NCI-H1417 treated with DMSO at 0.1 percent for 48 hours (cell line): Measurements from ENCODE around the gene LGALS9C.
"Not testable (repeated sequence)": the region's sequence is repeated elsewhere in the genome, so short reads cannot be mapped to it uniquely, and the experiment has no call there.

Experiments used
- DNase-seq: peaks from one replicate; lab custom pipeline; 2025; lab: John Stamatoyannopoulos, UW

Gene LGALS9C

DNA sequence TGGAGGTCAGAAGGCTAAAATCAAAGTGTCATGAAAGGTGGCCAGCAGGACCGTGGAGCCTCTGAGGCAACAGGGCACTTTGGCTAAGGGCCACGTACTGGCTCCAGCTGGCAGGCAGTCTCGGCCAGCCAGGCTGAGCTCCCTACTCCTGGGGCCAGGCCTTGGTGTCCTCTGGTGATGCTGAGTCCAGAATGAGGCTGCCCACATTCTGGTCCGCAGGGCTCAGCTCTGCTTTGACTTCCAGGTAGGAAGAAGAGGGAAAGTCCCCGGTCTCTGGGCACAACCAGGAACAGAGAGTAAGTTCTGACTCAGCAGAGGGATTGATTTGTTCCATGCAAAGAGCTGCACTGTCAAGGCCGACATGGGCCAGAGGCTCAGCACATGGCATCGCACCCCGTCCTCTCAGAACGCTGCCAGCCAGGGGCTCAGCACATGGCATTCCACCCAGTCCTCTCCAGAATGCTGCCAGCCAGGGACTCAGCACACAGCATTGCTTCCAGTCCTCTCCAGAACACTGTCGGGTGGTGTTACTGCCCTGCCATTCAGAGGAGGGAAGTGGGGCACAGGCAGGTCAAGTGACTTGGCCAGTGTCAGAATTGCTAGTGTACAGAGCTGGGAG, 2.5 kb downstream of the LGALS9C start:
- not testable (repeated sequence) for DNase-seq

DNA sequence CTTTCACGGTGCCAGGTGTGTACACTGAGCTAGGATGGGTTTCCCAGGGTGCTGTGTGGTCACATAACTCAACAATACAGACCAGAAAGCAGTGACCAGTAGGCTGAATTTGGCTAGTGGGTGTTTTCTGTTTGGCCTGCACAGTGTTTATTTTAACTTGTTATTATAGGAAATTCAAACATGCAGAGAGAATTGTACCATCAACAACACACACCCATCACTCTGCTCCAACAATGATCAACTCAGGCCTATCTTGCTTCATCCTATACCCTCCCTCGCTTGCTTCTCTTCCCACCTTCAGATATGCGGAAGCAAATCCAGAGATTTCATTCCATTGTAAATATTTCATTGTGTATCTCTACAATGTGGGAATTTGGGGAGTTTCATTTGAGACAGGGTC, 5.2 kb downstream of the LGALS9C start:
- not testable (repeated sequence) for DNase-seq

DNA sequence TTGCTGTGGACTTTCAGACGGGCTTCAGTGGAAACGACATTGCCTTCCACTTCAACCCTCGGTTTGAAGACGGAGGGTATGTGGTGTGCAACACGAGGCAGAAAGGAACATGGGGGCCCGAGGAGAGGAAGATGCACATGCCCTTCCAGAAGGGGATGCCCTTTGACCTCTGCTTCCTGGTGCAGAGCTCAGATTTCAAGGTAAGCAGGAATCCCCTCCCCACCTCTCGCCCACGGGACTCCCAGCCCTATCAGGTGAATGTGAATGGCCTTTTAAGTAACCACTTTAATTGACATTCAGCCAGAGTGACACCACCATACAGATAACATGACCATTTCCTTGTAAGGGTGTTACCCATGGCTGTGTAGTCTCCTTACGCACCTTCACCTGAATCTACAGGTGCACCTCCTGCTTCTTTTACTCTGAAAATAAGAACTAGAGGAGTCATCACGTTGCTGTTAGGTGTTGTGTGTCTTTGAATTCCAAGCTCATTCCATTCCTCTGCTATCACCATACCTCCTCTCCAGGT, 9.4 kb downstream of the LGALS9C start:
- DNase-seq: not testable (repeated sequence)

DNA sequence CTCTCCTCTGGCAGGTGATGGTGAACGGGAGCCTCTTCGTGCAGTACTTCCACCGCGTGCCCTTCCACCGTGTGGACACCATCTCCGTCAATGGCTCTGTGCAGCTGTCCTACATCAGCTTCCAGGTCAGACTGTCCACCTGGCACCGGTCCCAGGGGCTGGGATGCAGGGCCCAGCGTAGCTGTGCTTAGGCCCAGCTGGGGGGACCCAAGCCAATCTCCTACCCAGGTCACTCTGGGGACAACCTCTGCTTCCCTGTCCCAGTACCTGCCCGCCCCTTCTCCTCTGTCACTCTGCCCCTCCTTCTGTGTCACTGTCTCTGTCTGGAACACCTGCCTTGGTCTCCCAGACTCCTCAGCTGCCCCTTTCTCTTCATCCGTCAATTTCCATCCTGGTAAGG, 11.0 kb downstream of the LGALS9C start:
- not testable (repeated sequence) for DNase-seq

DNA sequence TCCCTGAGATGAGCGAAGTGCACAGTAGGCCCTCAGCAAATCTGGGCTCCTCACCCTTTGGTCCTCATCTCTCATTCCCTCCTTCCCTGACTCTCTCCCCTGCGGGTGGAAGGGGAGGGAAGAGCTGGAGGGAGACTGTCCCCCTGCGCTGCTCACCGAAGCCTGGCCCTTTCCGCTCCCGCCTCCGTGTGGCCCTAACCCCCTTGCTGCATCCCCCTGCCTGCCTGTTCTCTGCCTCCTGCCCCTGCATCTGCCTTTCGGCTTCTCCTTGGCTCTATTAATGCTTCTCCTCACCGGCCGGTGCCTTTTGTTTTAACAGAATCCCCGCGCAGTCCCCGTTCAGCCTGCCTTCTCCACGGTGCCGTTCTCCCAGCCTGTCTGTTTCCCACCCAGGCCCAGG, 12.0 kb downstream of the LGALS9C start:
- DNase-seq: not testable (repeated sequence)

DNA sequence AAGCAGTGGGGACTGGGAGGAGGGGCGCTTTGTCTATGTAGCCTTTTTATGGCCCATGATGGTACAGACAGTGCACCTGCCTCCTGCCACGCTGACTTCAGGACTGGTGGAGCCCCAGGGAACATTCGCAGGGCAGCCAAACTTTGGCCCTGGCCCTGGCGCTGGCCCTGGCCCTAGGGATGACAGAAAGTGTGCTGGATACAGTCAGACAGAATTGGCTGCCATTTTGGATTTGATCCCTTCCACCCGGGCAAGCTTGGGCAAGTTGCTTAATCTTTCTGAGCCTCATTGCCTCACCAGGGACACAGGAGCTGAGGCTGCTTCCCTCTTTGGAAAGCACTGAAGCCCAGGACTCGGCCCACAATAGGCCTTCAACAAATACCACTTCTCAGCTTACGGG, 13.4 kb downstream of the LGALS9C start:
- DNase-seq: not testable (repeated sequence)

DNA sequence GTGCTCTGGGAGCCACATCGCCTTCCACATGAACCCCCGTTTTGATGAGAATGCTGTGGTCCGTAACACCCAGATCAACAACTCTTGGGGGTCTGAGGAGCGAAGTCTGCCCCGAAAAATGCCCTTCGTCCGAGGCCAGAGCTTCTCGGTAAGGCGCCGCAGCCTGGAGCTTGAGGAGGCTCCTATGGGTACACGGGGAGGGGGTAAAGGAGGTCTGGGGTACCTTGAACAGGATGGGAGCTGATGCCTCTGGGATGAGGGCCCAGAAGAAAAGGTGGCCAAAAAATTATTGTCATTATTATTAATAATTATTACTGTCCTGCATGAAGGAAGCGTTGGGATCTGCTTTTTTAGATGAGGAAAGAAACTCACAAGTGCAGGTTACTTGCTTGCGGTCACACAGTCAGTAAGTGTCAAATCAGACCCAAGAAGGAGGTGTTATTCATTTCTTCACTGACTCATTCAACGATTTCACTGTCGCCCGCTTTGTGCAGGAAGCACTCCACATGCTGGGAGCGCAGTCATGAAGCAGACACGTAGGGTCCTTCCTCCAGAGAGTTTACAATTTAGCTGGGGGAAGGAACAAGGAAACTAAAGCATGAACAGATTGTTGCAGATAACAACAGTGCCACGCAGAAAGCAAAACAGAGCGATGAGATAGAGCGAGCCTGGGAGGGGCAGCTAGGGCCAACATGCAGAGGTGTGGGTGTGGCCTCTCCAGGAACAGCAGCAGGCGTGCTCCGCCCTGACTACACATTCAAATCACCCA, 16.3 kb downstream of the LGALS9C start:
- not testable (repeated sequence) for DNase-seq

DNA sequence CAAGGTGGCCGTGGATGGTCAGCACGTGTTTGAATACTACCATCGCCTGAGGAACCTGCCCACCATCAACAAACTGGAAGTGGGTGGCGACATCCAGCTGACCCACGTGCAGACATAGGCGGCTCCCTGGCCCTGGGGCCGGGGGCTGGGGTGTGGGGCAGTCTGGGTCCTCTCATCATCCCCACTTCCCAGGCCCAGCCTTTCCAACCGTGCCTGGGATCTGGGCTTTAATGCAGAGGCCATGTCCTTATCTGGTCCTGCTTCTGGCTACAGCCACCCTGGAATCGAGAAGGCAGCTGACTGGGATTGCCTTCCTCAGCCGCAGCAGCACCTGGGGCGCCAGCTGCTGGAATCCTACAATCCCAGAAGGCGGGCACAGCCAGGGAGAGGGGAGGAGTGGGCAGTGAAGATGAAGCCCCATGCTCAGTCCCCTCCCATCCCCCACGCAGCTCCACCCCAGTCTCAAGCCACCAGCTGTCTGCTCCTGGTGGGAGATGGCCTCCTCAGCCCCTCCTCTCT, 17.7 kb downstream of the LGALS9C start:
- not testable (repeated sequence) for DNase-seq

DNA sequence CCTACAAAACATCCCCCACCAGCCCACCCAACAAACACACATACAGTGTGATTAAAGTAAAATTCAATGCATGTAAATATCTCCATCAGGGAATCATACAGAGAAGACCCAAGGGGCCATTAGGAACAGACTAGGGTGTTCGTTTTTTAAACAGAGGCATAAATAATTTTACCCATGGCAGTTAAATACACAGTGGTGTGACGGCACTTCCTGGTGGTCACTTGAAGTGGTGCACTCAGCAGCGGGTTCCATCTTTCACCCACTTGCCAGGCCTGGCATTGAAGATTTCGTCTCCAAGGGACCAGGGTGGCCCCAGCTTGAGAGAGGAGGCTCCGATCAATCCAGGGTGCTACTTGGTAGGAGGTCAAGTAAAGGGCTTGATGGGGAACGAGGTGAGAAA, 20.5 kb downstream of the LGALS9C start:
- not testable (repeated sequence) for DNase-seq

DNA sequence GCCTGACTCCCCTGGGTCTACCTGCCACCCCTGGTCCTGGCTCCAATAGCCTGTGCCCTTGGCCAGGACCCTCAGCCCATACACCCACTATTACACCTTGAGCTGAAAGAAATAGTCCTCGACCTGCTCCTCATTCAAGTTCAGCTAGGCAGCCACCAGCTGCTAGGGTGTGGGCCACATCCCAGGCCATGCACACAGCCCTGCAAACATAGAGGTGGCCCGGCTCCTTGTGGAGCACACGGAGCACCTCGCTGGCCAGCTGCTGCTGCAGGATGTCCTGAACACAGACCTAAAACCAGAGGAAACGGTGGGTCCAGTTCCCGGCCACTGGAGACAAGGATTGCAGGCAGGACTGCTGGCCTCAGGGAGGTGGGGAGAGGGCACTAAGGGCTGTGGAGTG, 22.5 kb downstream of the LGALS9C start:
- not testable (repeated sequence) for DNase-seq

DNA sequence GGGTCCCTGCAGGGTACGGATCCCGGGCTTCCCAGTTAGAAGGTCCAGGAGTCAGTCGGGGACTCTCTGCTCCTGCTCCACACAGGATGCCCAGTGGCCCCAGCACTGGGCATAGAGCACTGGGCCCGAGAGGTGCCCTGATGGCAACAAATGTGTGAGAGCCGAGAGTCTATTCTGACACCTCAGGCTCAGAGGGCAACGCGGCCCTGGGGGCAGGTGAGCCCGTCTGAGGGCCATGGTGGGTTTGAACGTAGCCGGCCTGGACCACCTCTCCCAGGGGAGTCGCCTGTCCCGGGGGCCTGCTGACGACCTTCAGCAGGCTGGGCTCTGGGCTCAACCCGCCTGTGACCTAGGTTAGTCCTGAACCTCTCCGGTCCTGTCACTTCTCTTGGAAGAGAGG, 23.2 kb downstream of the LGALS9C start:
- not testable (repeated sequence) for DNase-seq

DNA sequence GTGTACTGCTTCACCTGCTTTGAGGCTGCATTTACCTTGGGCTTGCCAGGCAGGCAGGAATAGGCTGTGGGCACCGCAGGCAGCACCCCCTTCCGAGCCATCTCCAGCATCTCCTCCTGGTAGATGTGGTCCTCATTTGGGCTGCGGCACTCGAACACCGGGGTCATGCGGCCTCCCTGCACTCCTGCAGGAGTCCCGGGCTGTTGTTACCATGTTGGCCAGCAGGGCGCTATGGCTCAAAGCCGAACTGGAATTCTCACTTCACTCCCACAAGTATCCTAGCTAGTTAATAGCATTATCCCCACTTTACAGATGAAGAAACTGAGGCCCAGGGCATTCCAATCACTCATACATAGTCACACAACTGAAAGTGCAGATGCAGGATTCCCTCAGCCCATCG, 23.7 kb downstream of the LGALS9C start:
- not testable (repeated sequence) for DNase-seq

DNA sequence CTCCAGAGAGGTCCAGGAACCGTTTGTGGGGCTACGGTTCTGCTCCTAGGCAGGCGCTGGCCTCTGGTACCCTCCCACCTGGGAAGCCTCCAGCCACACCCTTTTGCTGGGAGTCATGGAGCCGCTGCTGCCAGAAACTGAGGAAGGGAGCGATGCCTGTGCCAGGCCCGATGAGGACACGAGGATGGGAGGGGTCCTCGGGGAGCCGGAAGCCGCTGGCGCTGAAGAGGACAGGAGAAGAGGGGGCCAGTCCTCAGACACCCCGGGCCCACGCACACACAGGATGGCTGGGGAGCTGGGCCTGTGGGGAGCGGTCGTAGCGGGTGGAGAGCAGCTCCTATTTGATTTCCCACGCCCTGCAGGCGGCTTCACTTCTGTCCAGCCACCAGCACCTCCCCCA, 24.2 kb downstream of the LGALS9C start:
- not testable (repeated sequence) for DNase-seq

DNA sequence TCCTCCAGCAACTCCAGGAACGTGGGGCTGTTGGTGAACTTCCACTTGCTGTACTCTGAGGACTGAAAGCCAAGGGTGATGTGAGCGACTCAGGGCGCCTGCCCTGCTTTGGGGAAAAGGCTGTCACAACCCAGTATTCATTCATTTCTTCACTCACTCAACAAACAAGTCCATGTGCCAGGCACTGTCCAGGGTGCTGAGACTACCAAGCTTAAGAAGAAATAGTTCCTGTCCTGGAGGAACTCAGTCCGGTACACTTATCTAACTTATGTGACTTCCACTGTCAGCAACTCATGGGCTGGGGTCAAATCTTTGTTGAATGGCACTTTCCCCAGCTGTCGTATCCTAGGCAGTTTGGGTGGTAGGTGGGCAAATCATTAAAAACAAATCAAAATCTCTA, 26.6 kb downstream of the LGALS9C start:
- not testable (repeated sequence) for DNase-seq

DNA sequence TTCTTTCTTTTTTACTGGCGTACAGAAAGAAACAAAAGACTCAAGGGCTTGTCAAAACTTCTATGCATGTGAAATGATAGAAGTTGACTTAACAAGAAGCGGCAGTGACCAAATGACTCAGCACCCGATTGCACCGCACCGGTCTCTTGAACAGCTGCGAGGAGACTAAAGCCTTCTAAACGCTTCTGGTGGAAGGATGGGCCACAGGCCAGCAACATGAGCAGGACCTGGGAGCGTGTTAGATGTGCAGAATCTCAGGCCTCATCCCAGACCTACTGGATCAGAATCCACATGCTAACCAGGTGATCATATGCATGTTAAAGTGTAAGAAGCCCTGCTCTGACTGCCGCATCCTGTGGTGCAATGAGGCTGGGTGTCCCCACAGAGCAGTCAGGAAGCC, 31.1 kb downstream of the LGALS9C start:
- not testable (repeated sequence) for DNase-seq

DNA sequence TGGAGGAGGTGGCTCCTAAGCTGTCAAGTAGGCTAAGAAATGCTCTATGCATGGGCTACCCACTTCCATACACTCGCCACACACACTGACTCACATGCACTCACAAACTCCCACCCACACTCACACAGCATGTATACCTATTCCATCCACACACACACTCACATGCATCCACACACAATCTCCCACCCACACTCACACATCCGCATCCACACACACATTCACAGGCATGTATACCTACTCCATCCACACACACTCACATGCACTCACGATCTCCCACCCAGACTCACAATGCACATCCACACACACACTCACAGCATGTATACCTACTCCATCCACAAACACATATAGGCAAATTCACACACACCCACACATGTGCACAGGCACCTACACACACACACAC, 32.1 kb downstream of the LGALS9C start:
- DNase-seq: not testable (repeated sequence)

DNA sequence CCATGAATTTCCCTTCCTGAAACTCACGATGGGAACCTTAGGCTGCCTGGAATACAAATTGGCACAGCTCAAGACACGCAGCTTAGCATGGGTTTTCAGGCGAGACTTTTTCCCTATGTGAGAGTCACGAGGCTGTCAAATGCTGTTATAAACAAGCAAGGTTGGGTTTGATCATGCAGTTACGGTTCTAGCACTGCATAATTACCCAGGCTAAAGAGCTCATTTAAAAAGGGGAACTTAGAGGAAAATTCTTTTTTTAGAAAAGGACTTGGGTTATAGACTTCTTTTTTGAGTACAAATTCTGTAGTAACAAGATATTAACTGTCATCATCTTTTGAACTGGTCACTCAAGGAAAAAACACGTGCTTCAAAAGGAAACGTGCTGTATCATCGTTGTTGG, 44.5 kb downstream of the LGALS9C start:
- not testable (repeated sequence) for DNase-seq

DNA sequence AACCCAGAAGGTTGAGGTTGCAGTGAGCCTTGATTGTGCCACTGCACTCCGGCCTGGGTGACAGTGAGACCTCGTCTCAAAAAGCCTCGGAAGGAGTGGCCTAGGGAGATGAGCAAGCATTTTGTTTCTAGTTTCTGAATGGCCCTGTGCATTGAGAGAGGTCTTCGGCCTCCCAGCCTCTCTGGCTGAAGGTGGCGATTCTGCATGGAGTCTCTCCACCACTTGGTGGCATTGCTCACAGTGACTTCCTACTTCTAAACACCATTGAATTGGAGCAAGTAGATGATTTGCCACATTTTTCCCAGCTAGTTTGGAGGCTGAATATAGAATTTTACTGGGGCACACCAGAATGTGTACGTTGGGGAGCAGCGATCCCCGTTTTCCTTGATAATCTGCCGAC, 48.4 kb downstream of the LGALS9C start:
- DNase-seq: not testable (repeated sequence)

DNA sequence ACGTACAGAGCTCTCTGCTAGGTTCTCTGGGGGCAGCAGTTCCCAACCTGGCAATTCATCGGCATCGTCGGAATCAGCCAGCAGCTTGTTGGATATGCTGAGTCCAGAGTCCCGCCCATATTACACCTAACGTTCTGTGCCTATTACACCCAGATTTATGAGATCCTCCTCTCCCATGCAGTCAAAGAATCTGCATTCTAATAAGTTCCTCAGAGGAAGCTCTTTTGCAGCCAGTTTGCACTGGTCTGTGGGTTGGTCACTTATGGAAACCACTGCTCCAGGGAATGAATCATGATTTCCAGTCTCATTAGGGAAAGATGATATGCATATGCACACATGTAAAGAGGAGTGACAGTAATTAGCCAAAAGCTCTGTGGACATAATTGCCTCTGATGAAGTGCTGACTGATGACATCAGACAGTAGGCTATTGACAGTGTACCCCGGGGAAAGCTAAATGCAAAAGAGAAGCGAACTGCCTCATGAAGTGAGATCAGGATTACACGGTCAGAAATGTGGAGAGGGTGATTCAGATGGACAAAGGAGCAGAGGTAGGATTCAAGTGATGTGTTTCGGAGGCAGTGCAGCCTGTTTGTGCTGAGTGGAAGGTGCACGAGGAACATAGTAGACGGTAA, 49.7 kb downstream of the LGALS9C start:
- DNase-seq: not testable (repeated sequence)

DNA sequence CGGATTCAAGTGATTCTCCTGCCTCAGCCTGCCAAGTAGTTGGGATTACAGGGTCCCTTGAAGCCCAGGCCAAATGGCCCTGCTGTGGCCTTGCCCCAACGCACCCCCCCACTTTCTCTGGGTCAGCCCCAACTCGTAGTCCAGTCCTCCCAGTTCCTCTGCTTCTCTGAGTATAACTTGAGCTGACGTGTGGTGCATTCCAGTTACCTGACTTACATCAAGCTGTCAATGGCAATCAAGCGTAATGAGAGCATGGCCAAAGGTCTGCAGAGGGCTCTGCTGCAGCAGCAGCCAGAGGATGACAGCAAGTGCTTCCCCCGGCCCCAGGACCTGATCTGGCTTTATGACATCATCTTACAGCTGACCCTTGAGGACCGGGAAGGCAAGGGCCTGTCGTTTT, 50.8 kb downstream of the LGALS9C start:
- DNase-seq: not testable (repeated sequence)

DNA sequence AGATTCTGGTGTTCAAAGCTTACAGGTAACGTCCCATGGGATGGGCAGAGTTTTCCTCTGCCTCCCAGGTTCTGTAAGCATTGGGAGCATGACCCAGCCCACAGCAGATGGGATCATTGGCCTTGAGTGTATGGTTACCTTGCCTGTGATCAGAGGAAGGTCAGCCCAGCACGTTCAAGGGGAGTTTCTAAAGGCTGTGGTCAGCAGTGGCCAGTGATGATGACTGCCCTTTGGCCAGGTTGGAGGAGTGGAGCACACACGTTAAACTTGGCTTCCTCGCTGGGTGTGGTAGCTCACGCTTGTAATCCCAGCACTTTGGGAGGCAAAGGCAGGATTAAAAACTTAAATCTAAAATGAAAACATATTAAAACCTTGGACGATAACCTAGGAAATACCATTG, 51.8 kb downstream of the LGALS9C start:
- not testable (repeated sequence) for DNase-seq

DNA sequence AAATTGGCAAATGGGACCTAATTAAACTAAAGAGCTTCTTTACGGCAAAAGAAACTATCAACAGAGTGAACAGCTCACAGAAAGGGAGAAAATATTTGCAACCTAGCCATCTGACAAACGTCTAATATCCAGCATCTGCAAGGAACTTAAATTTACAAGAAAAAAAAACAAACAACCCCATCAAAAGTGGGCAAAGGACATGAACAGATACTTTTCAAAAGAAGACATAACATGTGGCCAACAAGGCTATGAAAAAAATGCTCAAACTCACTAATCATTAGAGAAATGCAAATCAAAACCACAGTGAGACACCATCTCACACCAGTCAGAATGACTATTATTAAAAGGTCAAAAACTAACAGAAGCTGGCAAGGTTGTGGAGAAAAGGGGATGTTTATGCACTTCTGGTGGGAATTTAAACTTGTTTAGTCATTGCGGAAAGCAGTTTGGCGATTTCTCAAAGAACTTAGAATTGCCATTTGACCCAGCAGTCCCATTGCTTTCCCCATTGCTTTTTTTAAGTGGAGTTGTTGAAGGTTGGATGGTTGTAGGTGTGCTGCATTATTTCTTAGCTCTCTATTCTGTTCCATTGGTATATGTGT, 52.4 kb downstream of the LGALS9C start:
- DNase-seq: not testable (repeated sequence)
